HG03565 (cell line): ENCODE measurements around the gene TMEM156.
"Not testable (repeated sequence)": the region's sequence is repeated elsewhere in the genome, so short reads cannot be mapped to it uniquely, and the experiment has no call there.

ENCODE experiments used
- ATAC-seq: cut with Tn5 transposase; IDR thresholded peaks from one replicate; pipeline ENCODE4 v1.9.1; 2021; ENCODE audit warnings: mild to moderate bottlenecking, moderate library complexity; ENCODE audit not compliant: unreplicated experiment

Gene TMEM156

GRCh38 chr4:38994135-38994534, 38.1 kb downstream of the TMEM156 start:
- ATAC-seq: no peak

GRCh38 chr4:38993683-38994082, 38.5 kb downstream of the TMEM156 start:
- no peak for ATAC-seq

- no peak for ATAC-seq
These were observed 42.0 kb downstream of the TMEM156 start for GRCh38 chr4:38990241-38990640.

GRCh38 chr4:38989487-38989886, 42.7 kb downstream of the TMEM156 start:
- no peak for ATAC-seq

GRCh38 chr4:38988353-38988752, 43.9 kb downstream of the TMEM156 start:
- ATAC-seq: not testable (repeated sequence)

GRCh38 chr4:38987491-38987890, 44.7 kb downstream of the TMEM156 start:
- no peak for ATAC-seq

- no peak for ATAC-seq
These were observed 46.7 kb downstream of the TMEM156 start for GRCh38 chr4:38985410-38986100.

GRCh38 chr4:38983787-38984598, 48.2 kb downstream of the TMEM156 start:
- ATAC-seq: no peak

GRCh38 chr4:38983291-38983690, 48.9 kb downstream of the TMEM156 start:
- no peak for ATAC-seq

GRCh38 chr4:38982361-38983095, 49.7 kb downstream of the TMEM156 start:
- no peak for ATAC-seq

GRCh38 chr4:38980903-38981676, 51.1 kb downstream of the TMEM156 start:
- ATAC-seq: no peak

- ATAC-seq: no peak
These were observed 52.5 kb downstream of the TMEM156 start for GRCh38 chr4:38979511-38980230.

- no peak for ATAC-seq
These were observed 53.1 kb downstream of the TMEM156 start for GRCh38 chr4:38979081-38979480.

GRCh38 chr4:38976308-38976707, 55.9 kb downstream of the TMEM156 start:
- no peak for ATAC-seq

GRCh38 chr4:38968668-38969067, 63.5 kb downstream of the TMEM156 start:
- no peak for ATAC-seq

GRCh38 chr4:38967260-38968095, 64.7 kb downstream of the TMEM156 start:
- no peak for ATAC-seq

- ATAC-seq: no peak
These were observed 66.3 kb downstream of the TMEM156 start for GRCh38 chr4:38965866-38966265.

GRCh38 chr4:38964942-38965775, 67.0 kb downstream of the TMEM156 start:
- no peak for ATAC-seq
